K562 (cell line): ENCODE results near the gene PYM1.

ENCODE experiments used
- JUN ChIP-seq, 2 experiments: sonication (generic) in 1 of 2; formaldehyde crosslinking in 1 of 2; IDR thresholded peaks; 2 replicates each; pipeline versions ENCODE4 v1.6.1 to v1.8.0; 2012 to 2022; ENCODE audit warnings: borderline replicate concordance in 2 of 2, mild to moderate bottlenecking in 2 of 2, improper control_type of control experiment in 1 of 2, low read depth in 1 of 2, low read length in 1 of 2, missing genetic modification reagents in 1 of 2
- ZNF3 ChIP-seq: fragments of 250-450 bp; sonication (Bioruptor Pico); IDR thresholded peaks from 2 replicates; pipeline ENCODE4 v1.5.0; 2021; ENCODE audit warnings: mild to moderate bottlenecking, moderate library complexity
- ZNF76 ChIP-seq: fragments of 250-450 bp; sonication (Bioruptor Pico); IDR thresholded peaks from 2 replicates; pipeline ENCODE4 v1.4.0; 2020; ENCODE audit warnings: mild to moderate bottlenecking, moderate library complexity, borderline replicate concordance

DNA sequence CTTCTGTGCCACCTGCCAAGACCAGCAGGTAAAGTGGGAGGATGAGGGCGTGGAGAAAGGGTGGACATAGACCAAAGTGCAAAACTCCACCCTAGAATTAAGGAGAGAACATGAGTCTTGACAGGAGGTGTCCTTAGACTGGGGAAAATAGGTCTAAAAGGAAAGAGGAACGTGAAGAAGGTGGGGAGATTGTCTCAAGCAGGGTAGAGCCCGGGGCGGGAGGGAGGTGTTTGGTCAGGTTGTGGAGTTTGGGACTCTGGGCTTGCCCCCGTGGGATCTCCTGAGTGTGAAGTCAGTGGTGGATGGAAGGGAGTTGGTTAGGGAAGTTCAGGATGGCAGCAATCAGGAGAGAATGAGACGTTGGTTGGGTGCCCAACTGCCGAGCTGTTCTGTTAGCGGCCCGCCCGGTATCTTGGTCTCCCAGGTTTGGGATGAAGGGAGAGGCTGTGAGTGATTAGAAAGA is 3.7 kb upstream of the PYM1 start:
- no peak for TF ChIP-seq ZNF3 (CRISPR knock-in tag)
- no peak for TF ChIP-seq JUN (IDR thresholded peaks at IDR 0.05; ENCODE audit: borderline replicate concordance, low read depth, low read length)
- no peak for TF ChIP-seq JUN (CRISPR knock-in tag; IDR thresholded peaks at IDR 0.05; ENCODE audit: borderline replicate concordance)
- no peak for TF ChIP-seq ZNF76
